Cardiac fibroblast (primary cell): ENCODE results near the gene NRXN3.

Experiments
- DNase-seq, 2 donors: peaks; one replicate each; pipeline versions ENCODE4 v3.0.0 to v3.0.0-alpha.2; 2010; ENCODE audit warnings: low read depth in 2 of 2
- H3K4me3 ChIP-seq, 2 donors: replicated peaks in 1 of 2; 1 replicate in 1 of 2; 2 replicates in 1 of 2; pipeline ENCODE4 v1.5.1; 2011; ENCODE audit warnings: low read depth in 2 of 2, low read length in 2 of 2, mild to moderate bottlenecking in 2 of 2, moderate library complexity in 1 of 2
- CTCF ChIP-seq: IDR thresholded peaks from one replicate; pipeline ENCODE4 v1.5.1; 2011; ENCODE audit warnings: low read depth, mild to moderate bottlenecking, low read length, inconsistent platforms

Gene NRXN3

GRCh38 chr14:79724934-79725717 is 1555.0 kb downstream of the NRXN3 start:
- no peak overlapping the region for H3K4me3 ChIP-seq
- TF ChIP-seq CTCF = no peak
- DNase-seq = no peak

GRCh38 chr14:79727900-79728299 is 1557.7 kb downstream of the NRXN3 start:
- no peak for DNase-seq
- no peak overlapping the region for H3K4me3 ChIP-seq
- no peak for TF ChIP-seq CTCF

GRCh38 chr14:79728331-79728730 is 1558.2 kb downstream of the NRXN3 start:
- TF ChIP-seq CTCF = no peak

GRCh38 chr14:79729731-79730130 is 1559.6 kb downstream of the NRXN3 start:
- TF ChIP-seq CTCF = no peak
- no peak for DNase-seq
- H3K4me3 ChIP-seq = no peak overlapping the region

More at GRCh38 chr14:79728331-79728730, 1558.2 kb downstream of the NRXN3 start:
- H3K4me3 ChIP-seq = no peak overlapping the region
- DNase-seq = no peak

- no peak for DNase-seq
- H3K4me3 ChIP-seq = no peak overlapping the region
- no peak for TF ChIP-seq CTCF
Measured at GRCh38 chr14:79730196-79730595, 1560.0 kb downstream of the NRXN3 start.

- H3K4me3 ChIP-seq = no peak overlapping the region
- DNase-seq = no peak
- no peak for TF ChIP-seq CTCF
Measured at GRCh38 chr14:79730953-79731352, 1560.8 kb downstream of the NRXN3 start.
